ENCODE results near the gene SLC4A3.

The SLC4A3 gene

DNA sequence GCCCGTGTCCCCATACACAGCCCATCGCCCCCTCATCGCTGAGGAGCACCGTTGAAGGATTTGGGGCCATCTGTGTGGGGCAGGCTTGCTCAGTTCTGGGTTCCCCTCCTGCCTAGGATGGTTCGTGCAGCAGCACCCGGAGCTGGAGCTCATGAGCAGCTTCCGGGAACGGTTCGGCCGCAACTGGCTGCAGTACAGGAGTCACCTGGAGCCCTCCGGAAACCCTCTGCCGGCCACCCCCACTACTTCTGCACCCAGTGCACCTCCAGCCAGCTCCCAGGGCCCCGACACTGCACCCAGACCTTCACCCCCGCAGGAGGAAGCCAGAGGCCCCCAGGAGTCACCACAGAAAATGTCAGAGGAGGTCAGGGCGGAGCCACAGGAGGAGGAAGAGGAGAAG lies 19.5 kb upstream of the SLC4A3 start:
- no peak for TF ChIP-seq CTCF (IDR thresholded peaks at IDR 0.05; ENCODE audit: control insufficient read depth, extremely low read depth, insufficient read depth)
- DNase-seq (ENCODE audit: low read depth), result no peak
- H3K4me3 ChIP-seq (ENCODE audit: low read depth, low read length), result no peak overlapping the region

GRCh38 chr2:219608399-219608964 lies 18.9 kb upstream of the SLC4A3 start:
- H3K4me3 ChIP-seq (ENCODE audit: low read depth, low read length), result no peak overlapping the region
- DNase-seq (ENCODE audit: low read depth), result no peak
- TF ChIP-seq CTCF (IDR thresholded peaks at IDR 0.05; ENCODE audit: control insufficient read depth, extremely low read depth, insufficient read depth), result no peak

DNA sequence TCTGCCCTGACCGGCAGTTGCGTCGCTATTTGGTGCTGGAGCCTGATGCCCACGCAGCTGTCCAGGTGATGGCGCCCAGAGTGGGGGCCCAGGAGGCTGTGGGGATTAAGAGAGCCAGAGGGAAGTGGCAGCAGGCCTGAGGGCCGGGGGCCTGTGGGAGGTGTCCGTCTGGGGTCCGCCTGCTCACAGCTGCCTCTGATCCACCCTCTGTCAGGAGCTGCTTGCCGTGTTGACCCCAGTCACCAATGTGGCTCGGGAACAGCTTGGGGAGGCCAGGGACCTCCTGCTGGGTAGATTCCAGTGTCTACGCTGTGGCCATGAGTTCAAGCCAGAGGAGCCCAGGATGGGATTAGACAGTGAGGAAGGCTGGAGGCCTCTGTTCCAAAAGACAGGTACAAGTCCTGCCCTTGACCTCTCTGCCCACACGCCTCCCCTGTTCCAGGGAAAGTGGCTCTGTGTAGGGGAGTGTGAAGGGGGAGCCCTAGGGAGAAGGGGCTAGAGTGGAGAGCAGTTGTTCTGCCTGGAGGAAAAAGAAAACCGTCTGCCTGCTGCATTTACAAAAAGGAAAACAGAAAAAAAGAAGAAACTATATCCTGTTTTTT lies 18.2 kb upstream of the SLC4A3 start:
- no peak for DNase-seq (ENCODE audit: low read depth)
- TF ChIP-seq CTCF (IDR thresholded peaks at IDR 0.05; ENCODE audit: control insufficient read depth, extremely low read depth, insufficient read depth), result no peak
- H3K4me3 ChIP-seq (ENCODE audit: low read depth, low read length), result no peak overlapping the region

DNA sequence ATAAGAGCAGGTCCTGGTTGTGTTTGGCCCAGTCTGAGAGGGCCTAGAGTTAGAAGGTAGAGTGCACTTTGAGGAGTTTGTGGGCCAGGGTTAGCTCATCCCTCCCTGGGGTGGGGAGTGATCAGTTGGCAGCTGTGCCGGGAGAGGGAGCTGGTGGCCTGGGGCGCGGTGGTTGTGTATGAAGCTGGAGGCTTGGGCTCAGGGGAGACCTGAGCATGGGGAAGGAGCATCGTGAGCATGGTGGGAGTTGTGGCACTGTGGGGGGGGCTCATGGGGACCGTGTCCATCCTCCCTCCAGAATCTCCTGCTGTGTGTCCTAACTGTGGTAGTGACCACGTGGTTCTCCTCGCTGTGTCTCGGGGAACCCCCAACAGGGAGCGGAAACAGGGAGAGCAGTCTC lies 16.1 kb upstream of the SLC4A3 start:
- no peak for DNase-seq (ENCODE audit: low read depth)
- TF ChIP-seq CTCF (IDR thresholded peaks at IDR 0.05; ENCODE audit: control insufficient read depth, extremely low read depth, insufficient read depth), result no peak
- no peak overlapping the region for H3K4me3 ChIP-seq (ENCODE audit: low read depth, low read length)

GRCh38 chr2:219611866-219612576 lies 15.4 kb upstream of the SLC4A3 start:
- no peak for TF ChIP-seq CTCF (IDR thresholded peaks at IDR 0.05; ENCODE audit: control insufficient read depth, extremely low read depth, insufficient read depth)
- no peak for DNase-seq (ENCODE audit: low read depth)
- no peak overlapping the region for H3K4me3 ChIP-seq (ENCODE audit: low read depth, low read length)

DNA sequence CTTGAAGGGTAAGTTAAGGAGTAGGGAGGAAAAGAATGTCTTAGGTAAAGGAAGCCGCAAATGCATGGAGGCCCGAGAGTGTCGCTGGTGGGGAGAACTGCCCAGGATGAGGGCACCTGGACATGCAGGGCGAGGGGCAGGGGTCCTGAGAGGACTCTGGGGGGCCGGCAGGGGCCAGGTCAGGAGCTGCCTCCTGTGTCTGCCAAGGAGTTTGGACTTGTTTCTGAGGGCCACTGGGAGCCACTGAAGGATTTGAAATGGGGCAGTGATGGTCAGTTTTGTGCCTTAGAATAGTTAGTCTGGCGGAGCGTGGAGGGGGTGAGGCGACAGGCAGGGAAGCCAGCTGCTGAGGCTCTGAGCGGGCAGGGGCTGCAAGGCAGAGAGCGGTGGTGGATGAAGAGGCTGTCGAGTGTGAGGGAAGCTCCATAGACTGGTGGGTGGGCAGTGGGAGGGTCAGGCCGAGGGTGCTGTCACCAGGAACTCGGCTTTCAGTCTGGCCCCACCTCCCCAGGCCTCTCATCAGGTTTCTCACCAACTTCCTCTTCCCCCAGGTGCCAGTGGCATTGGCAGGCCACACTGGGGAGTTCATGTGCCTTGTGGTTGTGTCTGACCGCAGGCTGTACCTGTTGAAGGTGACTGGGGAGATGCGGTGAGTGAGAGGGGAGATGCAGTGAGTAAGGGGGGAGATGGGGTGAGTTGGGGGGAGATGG lies 14.7 kb upstream of the SLC4A3 start:
- no peak for TF ChIP-seq CTCF (IDR thresholded peaks at IDR 0.05; ENCODE audit: control insufficient read depth, extremely low read depth, insufficient read depth)
- no peak overlapping the region for H3K4me3 ChIP-seq (ENCODE audit: low read depth, low read length)
- DNase-seq (ENCODE audit: low read depth), result no peak
